HepG2 (cell line): Measurements from ENCODE around the gene GON7. TPM values are rescaled to one million over a fixed set of nuclear protein-coding genes. Genes with fewer than 3 reads are reported as not detected.
A peak's percentile ranks its signal among the peaks of the same experiment; 100 is the strongest.
"Not testable (repeated sequence)": the region's sequence is repeated elsewhere in the genome, so short reads cannot be mapped to it uniquely, and the experiment has no call there.

Source experiments
- ATAC-seq: fragments of 200-7000 bp; cut with Tn5 transposase; 3 replicates; pipeline ENCODE4 v1.9.1; 2020; ENCODE audit warnings: mild to moderate bottlenecking, moderate library complexity
- BruUV-seq: library from RNA; stranded (reverse); fragments of 400-500 nt; replicated peaks from 2 replicates; lab custom pipeline; 2021; lab: Mats Ljungman, UMichigan
- CTCF ChIA-PET: fragments of 300-600 bp; formaldehyde crosslinking; extraction: SDS; loops from one replicate; lab custom pipeline; 2021; ENCODE audit warnings: low total read pairs, inconsistent platforms, low intra/inter-chr PET ratio; lab: Yijun Ruan, JAX
- POLR2A ChIA-PET: fragments of 350-600 bp; sonication (Branson Sonifier 250); formaldehyde crosslinking; loops from one replicate; lab custom pipeline; 2020; ENCODE audit warnings: antibody characterized with exemption, inconsistent platforms; lab: Yijun Ruan, JAX
- DNase-seq: peaks from one replicate; pipeline ENCODE4 v3.0.0-alpha.2; 2015; ENCODE audit warnings: low spot score
- FAIRE-seq: peaks from 3 replicates; lab custom pipeline; 2011; peaks lifted over from hg19 to GRCh38; lab: Jason Lieb, UNC
- H2AFZ ChIP-seq: one replicate; pipeline ENCODE4 v1.6.1; 2011; ENCODE audit warnings: low read length, inconsistent platforms
- H3K27ac ChIP-seq: fragments of 300-600 bp; 3 replicates; pipeline ENCODE4 v1.8.0; 2011; ENCODE audit warnings: mixed run types, mild to moderate bottlenecking, mixed read lengths, low read length, inconsistent platforms; ENCODE audit not compliant: insufficient read depth; ENCODE audit errors: extremely low read length
- H3K27me3 ChIP-seq, 2 experiments: fragments of 200-600 bp in 1 of 2; 2 replicates in 1 of 2; 3 replicates in 1 of 2; pipeline versions ENCODE4 v1.6.0 to v1.8.0; 2011; ENCODE audit warnings: low read length in 2 of 2, mild to moderate bottlenecking in 2 of 2, moderate library complexity in 2 of 2, inconsistent platforms in 1 of 2; ENCODE audit not compliant: insufficient read depth in 2 of 2, control insufficient read depth in 1 of 2
- H3K36me3 ChIP-seq, 2 experiments: fragments of 200-600 bp in 1 of 2; replicated peaks in 1 of 2; 2 replicates in 1 of 2; 3 replicates in 1 of 2; pipeline versions ENCODE4 v1.5.1 to v1.8.0; 2011; ENCODE audit warnings: low read length in 2 of 2, inconsistent platforms in 1 of 2; ENCODE audit not compliant: insufficient read depth in 2 of 2, control insufficient read depth in 1 of 2
- H3K4me1 ChIP-seq: 2 replicates; pipeline ENCODE4 v1.5.1; 2012; ENCODE audit warnings: low read length, inconsistent platforms; ENCODE audit not compliant: insufficient read depth
- H3K4me2 ChIP-seq: 2 replicates; pipeline ENCODE4 v1.6.0; 2011; ENCODE audit warnings: low read depth, low read length, inconsistent platforms
- H3K4me3 ChIP-seq, 3 experiments: fragments of 200-600 bp in 1 of 3; sonication (generic), shearing (Covaris generic) in 1 of 3; replicated peaks in 1 of 3; 2 replicates each; pipeline ENCODE4 v1.5.1; 2011 to 2016; ENCODE audit warnings: low read length in 3 of 3, inconsistent platforms in 2 of 3, low read depth in 2 of 3, mild to moderate bottlenecking in 2 of 3, control low read depth in 1 of 3, mixed read lengths in 1 of 3; ENCODE audit not compliant: insufficient read depth in 1 of 3
- H3K79me2 ChIP-seq: one replicate; pipeline ENCODE4 v1.6.1; 2011; ENCODE audit warnings: low read length, inconsistent platforms; ENCODE audit not compliant: insufficient read depth
- H3K9ac ChIP-seq: 2 replicates; pipeline ENCODE4 v1.6.0; 2011; ENCODE audit warnings: mild to moderate bottlenecking, low read depth, low read length, inconsistent platforms; ENCODE audit not compliant: insufficient read depth
- H3K9me3 ChIP-seq: 2 replicates; pipeline ENCODE4 v1.5.1; 2012; ENCODE audit warnings: mild to moderate bottlenecking, low read length
- H4K20me1 ChIP-seq: 2 replicates; pipeline ENCODE4 v1.6.0; 2011; ENCODE audit warnings: inconsistent platforms, mild to moderate bottlenecking, low read length, moderate library complexity; ENCODE audit not compliant: insufficient read depth
- ATM ChIP-seq: fragments of 450-650 bp; IDR thresholded peaks from 2 replicates; pipeline ENCODE4 v1.7.1; 2017; ENCODE audit warnings: mild to moderate bottlenecking, borderline replicate concordance
- GLI4 ChIP-seq: sonication (generic); formaldehyde crosslinking; IDR thresholded peaks from 2 replicates; pipeline ENCODE4 v1.5.1; 2020; ENCODE audit warnings: missing genetic modification reagents, mild to moderate bottlenecking, moderate library complexity, borderline replicate concordance
- IRX3 ChIP-seq: sonication (generic); formaldehyde crosslinking; IDR thresholded peaks from 2 replicates; pipeline ENCODE4 v1.8.1; 2023; ENCODE audit warnings: mild to moderate bottlenecking, low read depth, missing genetic modification reagents, borderline replicate concordance
- KMT2A ChIP-seq: sonication (generic); formaldehyde crosslinking; IDR thresholded peaks from 2 replicates; pipeline ENCODE4 v1.4.0; 2020; ENCODE audit warnings: missing genetic modification reagents
- NFKB2 ChIP-seq: sonication (generic); formaldehyde crosslinking; IDR thresholded peaks from 2 replicates; pipeline ENCODE4 v1.4.0; 2020; ENCODE audit warnings: missing genetic modification reagents, borderline replicate concordance
- SAP130 ChIP-seq: IDR thresholded peaks from 2 replicates; pipeline ENCODE4 v1.6.1; 2016; ENCODE audit warnings: low read depth
- SIX1 ChIP-seq: sonication (generic); formaldehyde crosslinking; IDR thresholded peaks from 2 replicates; pipeline ENCODE4 v1.4.0; 2020; ENCODE audit warnings: missing genetic modification reagents, borderline replicate concordance
- SMC3 ChIP-seq: IDR thresholded peaks from 2 replicates; pipeline ENCODE4 v1.6.1; 2011; ENCODE audit warnings: low read length, improper control_type of control experiment
- ZBTB43 ChIP-seq: sonication (generic); formaldehyde crosslinking; conservative IDR thresholded peaks from 2 replicates; pipeline ENCODE4 v1.4.0; 2020; ENCODE audit warnings: missing genetic modification reagents
- ZFP36 ChIP-seq: fragments of 150-350 bp; IDR thresholded peaks from 2 replicates; pipeline ENCODE4 v1.6.1; 2018; ENCODE audit warnings: borderline replicate concordance, low read length, low read depth; ENCODE audit not compliant: partially characterized antibody
- ZNF263 ChIP-seq: sonication (generic); formaldehyde crosslinking; IDR thresholded peaks from 2 replicates; pipeline ENCODE4 v1.4.0; 2020; ENCODE audit warnings: missing genetic modification reagents
- ZNF609 ChIP-seq: sonication (generic); formaldehyde crosslinking; IDR thresholded peaks from 2 replicates; pipeline ENCODE4 v1.4.0; 2020; ENCODE audit warnings: mild to moderate bottlenecking, missing genetic modification reagents, borderline replicate concordance
- ZNF768 ChIP-seq: sonication (generic); formaldehyde crosslinking; IDR thresholded peaks from 2 replicates; pipeline ENCODE4 v1.4.0; 2020; ENCODE audit warnings: missing genetic modification reagents
- WGBS: methylation state at CpG from one replicate; pipeline ENCODE4 v1.1.6; 2017; ENCODE audit warnings: low lambda C conversion rate; 5-methylcytosine and 5-hydroxymethylcytosine counted together
- in situ Hi-C: cut with HindIII; loops from 2 replicates; pipeline ENCODE4 v1.10.0; 2017; ENCODE audit warnings: low pct_unique_long_range_greater_than_20kb; ENCODE audit not compliant: extremely low pct_ligation_motif_present
- intact Hi-C: fragments of 100-400 bp; cut with micrococcal nuclease; formaldehyde crosslinking; loops from one replicate; pipeline ENCODE4 v1.10.0; 2022; ENCODE audit not compliant: unreplicated experiment
- polyA plus RNA-seq, 8 experiments: library from polyadenylated mRNA; depleted of rRNA in 3 of 8; stranded (reverse) in 7 of 8; unstranded in 1 of 8; fragments of >200 nt; fragmentation: Illumina TruSeq in 4 of 8; extraction: Trizol in 4 of 8; gene quantifications; 2 replicates each; pipeline versions ENCODE4 v1.2.1 to v1.2.3, GENCODE V29; 2011 to 2016; ENCODE audit warnings: low read depth in 4 of 8, missing spikeins in 1 of 8, mixed read lengths in 1 of 8; ENCODE audit not compliant: insufficient read depth in 1 of 8
- total RNA-seq, 5 experiments: library from RNA; depleted of rRNA; stranded (reverse); fragments of >200 nt; fragmentation: Illumina TruSeq; extraction: Trizol; gene quantifications; 2 replicates each; pipeline ENCODE4 v1.2.3, GENCODE V29; 2016; ENCODE audit warnings: low read depth in 1 of 5

Gene GON7
- total and polyA plus RNA-seq, 2 of the 13 experiments (the other 11 are each of a cell fraction or from before 2014, with no cell fraction given) = 11.9 to 28.0 TPM

GRCh38 chr14:93175492-93175891 is 31.4 kb downstream of the GON7 start (continued):
- TF ChIP-seq ZNF609 (no peak), ZFP36 (no peak), IRX3 (CRISPR knock-in tag) (no peak), NFKB2 (CRISPR knock-in tag) (no peak), SAP130 (peak; percentile 40; the same call in 1 of the 2 replicates), ZNF768 (CRISPR knock-in tag) (no peak), KMT2A (CRISPR knock-in tag) (no peak), GLI4 (no peak), ATM (no peak), ZBTB43 (no peak), SMC3 (no peak), ZNF263 (no peak), SIX1 (peak; percentile 82; the same call in 1 of the 2 replicates)

GRCh38 chr14:93174731-93175130 is 32.1 kb downstream of the GON7 start:
- H3K27me3 ChIP-seq, H3K4me2 ChIP-seq, in situ Hi-C loops, BruUV-seq, DNase-seq, CTCF ChIA-PET, H3K36me3 ChIP-seq, H3K79me2 ChIP-seq, H3K4me3 ChIP-seq, H2AFZ ChIP-seq, H3K9ac ChIP-seq, H4K20me1 ChIP-seq, POLR2A ChIA-PET, FAIRE-seq, H3K9me3 ChIP-seq, ATAC-seq, H3K27ac ChIP-seq: not testable (repeated sequence)
- intact Hi-C loops = loop anchor here (10.0 kb wide), 1 partner anchor 60 kb away; the partner anchor contains the start of gene ITPK1
- peaks cover 74% of the 10 kb centered on the region for H3K4me1 ChIP-seq
- WGBS = 36% methylated on average over 4 of the region's 5 CpGs
